NCI-H82 treated with DMSO at 0.1 percent for 48 hours (cell line): Measurements from ENCODE around the gene CHIA.
A peak's percentile ranks its signal among the peaks of the same experiment; 100 is the strongest.
"Not testable (repeated sequence)": the region's sequence is repeated elsewhere in the genome, so short reads cannot be mapped to it uniquely, and the experiment has no call there.

ENCODE experiments used
- DNase-seq: peaks from one replicate; lab custom pipeline; 2025; ENCODE audit not compliant: unreplicated experiment; lab: John Stamatoyannopoulos, UW

CHIA gene

DNA sequence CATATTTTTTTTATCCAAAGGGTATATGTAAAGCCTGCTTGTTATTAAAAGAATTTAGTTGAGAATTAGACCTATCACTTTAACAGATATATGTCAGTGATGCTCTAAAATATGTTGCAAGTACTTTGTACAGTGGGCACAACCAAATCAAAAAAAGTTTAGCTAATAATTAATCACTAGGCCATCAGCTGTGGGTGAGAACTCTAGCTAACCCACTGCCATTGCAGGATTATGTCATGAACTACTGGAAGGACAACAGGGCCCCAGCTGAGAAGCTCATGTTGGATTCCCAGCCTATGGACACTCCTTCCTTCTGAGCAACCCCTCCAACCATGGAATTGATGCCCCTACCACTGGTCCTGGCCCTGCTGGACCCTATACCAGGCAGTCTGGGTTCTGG, 6.8 kb upstream of the CHIA start:
- no peak for DNase-seq

DNA sequence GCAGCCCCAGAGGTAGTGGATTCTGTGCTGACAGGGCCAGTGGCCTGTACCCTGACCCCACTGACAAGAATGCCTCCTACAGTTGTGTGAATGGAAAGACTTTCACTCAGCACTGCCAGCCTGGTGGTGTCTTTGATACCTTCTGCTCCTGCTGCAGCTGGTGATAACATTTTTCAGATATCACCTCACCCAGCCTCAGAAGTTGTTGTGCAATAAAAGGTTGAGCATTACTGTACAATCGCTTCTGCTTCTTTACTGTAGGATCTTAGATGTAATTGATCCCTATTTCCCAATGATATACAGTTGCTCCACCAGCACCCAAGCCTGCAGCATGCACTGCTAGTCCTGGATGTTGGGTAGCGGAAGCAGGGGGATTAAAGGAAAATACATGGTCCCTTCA, 4.8 kb upstream of the CHIA start:
- no peak for DNase-seq

DNA sequence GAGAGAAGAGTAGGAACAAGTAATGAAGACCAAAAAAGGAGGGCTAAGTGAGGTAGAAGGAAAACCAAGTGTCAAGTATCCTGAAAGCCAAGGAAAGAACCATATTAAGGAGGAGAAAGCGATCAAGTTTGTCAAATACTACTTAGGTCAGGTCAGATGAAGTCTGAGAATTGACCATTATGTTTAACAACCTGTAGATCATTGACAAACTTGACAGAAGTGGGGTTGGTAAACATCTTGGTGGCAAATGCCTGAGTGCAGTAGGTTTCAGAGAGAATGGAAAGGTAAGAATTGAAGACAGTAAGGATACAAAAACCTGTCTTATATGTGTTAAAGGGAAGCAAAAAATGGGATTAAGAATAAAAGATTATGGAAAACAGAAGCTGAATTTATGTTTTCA, 3.7 kb upstream of the CHIA start:
- DNase-seq: no peak

DNA sequence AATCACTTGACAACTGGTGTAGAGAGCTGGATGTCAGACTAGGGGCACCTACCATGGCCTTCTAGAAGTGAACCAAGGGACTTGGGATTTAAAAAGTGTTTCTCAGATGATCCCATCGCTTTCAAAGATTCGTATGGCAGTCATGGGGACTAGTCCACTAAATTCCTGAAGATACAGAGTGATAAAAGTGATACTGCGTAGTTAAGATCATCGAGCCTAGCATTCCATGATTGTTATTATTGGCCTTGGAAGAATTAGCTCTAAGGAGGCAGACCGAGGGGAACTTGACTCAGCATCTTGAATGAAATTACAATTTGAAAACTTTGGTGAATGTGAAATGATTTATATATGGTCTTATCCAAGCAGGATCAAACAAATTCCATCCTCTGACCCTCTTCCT, 1.3 kb upstream of the CHIA start:
- no peak for DNase-seq

DNA sequence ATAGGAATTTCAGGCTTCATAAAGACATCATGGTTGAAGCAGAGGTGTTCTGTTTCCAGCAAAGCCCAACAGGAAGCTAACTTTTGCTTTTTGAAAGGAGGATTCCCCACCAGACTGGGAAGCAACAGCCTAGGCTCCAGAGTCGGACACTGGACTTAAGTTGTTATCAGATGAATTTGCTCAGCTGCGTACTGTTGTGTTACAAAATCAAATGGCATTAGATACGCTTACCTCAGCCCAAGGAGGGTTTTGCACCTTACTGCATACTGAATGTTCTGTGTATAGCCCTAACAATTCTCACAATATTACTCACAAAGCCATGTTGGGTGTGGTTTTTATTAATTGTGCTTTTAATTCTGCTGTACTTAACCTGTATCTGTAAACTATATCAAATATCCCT, 547 bp upstream of the CHIA start:
- no peak for DNase-seq

DNA sequence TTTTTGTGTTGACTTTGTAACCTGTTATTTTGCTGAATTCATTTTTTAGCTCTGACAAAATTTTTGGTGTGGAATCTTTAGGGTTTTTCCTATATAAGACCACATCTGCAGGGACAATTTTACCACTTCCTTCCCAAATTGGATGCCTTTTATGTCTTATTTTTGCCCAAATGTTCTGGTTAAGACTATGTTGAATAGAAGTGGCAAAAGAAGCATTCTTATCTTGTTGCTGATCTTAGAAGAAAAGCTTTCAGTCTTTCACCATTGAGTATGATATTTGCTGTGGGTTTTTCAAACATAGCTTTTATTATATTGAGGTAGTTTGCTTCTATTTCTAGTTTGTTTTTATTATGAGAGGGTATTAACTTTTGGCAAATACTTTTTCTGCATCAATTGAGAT, 3.7 kb downstream of the CHIA start:
- DNase-seq: no peak

DNA sequence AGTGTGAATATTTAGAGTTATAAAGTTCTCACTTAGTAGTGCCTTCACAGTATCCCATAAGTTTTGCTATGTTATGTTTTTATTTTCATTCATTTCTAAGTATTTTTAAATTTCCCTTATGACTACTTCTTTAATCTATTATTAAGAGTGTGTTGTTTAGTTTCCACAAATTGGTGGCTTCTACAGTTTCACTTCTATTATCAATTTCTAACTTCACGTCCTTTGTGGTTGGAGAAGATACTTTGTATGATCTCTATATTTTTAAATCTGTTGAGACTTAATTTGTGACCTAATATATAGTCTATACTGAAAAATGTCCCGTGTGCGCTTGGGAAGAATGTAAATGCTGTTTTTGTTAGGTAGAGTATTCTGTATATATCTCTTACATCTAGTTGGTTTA, 11.7 kb downstream of the CHIA start:
- no peak for DNase-seq

DNA sequence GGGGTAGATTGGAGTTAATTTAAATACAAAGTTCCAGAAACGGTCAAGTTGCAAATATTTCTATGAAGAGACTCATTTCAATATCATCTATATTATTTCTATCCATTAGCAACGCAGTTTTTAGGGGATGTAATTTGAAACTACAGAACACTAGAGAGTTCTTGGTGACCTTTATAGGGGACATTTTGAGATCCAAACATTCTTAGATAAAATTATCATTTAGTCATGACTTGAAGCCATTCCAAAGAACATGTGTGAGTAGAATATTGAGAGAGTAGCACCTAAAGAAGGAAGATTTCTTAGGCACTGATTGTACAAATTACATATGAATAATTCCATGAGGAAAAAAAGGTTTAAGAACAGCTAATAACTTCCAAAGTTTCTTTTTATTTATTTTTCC, 19.0 kb downstream of the CHIA start:
- DNase-seq: no peak

DNA sequence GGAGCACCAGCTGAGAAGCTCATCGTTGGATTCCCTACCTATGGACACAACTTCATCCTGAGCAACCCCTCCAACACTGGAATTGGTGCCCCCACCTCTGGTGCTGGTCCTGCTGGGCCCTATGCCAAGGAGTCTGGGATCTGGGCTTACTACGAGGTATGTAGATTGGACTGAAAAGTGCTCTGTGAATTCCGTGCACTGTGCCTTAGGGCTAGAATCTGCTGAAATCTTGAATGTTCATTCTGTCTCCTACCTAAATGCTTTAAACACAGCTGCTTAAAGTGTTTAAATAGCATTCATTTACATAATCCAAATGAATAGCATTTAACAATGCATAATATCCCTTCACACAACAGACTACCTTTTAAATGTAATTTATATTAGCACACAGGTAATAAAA, 27.9 kb downstream of the CHIA start:
- no peak for DNase-seq

DNA sequence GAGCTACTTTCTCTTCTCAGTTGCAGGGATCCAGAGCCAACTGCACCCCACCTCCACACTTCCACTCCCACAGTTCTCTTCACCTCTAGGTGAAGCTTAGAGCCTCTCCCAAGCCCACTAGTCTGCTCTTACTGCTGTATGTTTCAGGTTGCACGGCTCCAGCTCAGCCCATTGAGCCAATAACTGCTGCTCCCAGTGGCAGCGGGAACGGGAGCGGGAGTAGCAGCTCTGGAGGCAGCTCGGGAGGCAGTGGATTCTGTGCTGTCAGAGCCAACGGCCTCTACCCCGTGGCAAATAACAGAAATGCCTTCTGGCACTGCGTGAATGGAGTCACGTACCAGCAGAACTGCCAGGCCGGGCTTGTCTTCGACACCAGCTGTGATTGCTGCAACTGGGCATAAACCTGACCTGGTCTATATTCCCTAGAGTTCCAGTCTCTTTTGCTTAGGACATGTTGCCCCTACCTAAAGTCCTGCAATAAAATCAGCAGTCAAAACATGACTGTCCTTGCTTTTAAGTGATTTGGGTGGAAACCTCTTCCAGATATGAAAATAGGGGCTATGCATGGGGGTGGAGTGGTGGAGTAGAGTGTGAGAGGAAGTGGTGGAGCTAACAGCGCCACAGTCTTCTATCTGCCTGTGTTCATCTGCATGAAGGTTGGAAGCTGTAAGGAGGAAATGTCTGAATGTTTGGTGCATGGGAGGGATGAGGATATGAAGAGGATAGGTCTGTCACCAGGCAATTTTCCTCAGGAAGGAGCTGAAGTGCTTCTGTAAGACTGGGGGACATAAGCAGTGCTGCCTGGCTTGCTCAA, 29.6 kb downstream of the CHIA start:
- DNase-seq: no peak

DNA sequence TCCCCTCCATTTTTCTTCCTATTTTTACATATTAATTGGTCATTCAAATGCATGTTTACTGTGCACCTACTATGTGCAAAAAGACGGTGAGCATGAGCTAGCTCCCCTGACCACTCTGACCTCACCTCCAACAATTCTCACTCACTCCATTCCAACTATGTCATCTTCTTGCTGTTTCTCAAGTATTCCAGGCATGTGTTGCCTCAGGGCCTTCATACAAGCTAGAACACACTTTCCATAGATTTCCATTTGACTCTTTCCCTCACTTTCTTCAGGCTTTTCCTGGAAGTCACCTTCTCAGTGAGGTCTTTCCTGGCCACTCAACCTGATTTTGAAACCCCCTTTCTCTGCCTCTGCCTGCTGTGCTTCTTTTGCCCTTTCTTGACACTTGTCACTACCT, 32.6 kb downstream of the CHIA start:
- DNase-seq: no peak

DNA sequence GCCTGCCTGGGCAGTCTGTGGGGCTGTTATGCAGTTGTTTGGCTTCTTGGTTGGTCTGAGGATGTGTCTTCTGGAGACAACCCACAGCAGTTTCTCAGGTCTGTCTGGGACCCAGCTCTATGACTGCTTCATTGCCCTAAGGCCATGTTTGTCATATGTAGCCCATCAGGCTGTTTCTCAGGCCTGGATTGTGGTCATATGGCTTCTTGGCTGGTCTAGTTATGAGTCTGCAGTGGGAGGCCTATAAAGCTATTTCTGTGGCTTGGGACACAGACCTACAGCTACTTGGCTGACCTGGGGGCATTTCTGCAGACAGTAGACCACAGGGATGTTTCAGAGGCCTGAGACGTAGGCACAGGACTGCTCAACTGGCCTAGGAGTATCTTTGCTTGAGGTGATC, 41.5 kb downstream of the CHIA start:
- DNase-seq: no peak

DNA sequence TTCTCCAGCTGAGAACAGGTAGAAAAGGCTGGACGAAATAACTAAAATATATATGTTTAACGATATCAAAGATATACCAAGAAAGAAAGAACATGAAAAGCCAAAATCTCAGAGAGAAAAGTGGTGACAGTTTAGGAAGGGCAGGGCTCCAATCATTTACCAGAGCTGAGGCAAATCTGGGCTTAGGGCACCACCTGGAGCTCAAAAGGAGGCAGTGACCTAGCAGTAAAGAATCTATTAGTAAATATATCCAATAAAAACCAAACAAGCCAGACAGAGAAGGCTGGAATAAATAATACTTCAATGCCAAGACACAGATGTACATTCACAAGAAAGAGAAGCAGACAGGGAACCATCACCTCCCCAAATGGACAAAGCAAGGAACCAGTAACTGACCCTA, 43.5 kb downstream of the CHIA start:
- peak; percentile 9 for DNase-seq

DNA sequence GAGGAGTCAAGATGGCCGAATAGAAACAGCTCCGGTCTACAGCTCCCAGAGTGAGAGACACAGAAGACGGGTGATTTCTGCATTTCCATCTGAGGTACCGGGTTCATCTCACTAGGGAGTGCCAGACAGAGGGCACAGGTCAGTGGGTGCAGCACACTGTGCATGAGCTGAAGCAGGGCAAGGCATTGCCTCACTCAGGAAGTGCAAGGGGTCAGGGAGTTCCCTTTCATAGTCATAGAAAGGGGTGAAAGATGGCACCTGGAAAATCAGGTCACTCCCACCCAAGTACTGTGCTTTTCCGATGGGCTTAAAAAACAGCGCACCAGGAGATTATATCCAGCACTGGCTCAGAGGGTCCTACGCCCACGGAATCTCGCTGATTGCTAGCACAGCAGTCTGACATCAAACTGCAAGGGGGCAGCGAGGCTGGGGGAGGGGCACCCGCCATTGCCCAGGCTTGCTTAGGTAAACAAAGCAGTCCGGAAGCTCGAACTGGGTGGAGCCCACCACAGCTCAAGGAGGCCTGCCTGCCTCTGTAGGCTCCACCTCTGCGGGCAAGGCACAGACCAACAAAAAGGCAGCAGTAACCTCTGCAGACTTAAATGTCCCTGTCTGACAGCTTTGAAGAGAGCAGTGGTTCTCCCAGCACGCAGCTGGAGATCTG, 44.7 kb downstream of the CHIA start:
- DNase-seq: not testable (repeated sequence)

DNA sequence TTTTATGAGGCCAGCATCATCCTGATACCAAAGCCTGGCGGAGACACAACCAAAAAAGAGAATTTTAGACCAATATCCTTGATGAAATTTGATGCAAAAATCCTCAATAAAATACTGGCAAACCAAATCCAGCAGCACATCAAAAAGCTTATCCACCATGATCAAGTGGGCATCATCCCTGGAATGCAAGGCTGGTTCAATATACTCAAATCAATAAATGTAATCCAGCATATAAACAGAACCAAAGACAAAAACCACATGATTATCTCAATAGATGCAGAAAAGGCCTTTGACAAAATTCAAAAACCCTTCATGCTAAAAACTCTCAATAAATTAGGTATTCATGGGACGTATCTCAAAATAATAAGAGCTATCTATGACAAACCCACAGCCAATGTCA, 48.2 kb downstream of the CHIA start:
- not testable (repeated sequence) for DNase-seq

DNA sequence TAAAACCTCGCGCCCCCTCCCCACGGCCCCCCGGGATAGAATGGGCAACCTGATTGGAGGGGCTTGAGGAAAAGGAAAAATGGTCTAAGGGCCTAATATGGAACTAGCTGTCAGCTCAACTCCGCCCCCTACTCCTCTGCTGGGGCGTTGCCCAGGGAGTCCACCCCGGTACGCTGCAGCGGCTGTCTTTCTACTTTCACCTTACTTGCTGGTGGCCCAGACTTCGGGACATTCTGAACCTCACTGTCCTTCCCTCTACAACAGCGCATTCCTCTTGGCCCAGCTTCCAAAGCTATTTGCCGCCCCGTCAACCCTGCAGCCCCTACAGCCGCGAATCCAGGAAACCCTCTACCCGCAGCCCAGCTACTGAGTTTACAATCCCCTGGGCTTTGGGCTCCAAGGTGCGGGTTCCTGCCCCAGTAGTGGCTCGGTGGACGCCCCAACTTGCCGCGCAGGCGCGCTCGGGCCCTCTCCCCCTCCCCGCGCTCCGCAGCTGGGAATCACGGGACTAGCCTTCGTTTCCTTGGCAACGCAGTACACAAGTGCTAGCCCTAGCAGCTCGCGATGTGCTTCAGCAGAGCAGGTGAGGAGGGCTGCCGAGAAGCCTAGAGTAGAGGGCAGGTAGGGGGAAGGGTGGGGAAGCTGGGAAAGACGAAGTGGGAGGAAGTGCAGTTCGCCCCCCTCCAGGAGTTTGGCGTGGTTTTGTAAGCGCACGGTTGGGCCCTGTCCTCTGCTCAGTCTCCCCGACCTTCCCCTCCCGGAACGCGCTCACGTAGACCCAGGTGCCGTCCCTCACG, 55.6 kb downstream of the CHIA start:
- peak; percentile 59 for DNase-seq

DNA sequence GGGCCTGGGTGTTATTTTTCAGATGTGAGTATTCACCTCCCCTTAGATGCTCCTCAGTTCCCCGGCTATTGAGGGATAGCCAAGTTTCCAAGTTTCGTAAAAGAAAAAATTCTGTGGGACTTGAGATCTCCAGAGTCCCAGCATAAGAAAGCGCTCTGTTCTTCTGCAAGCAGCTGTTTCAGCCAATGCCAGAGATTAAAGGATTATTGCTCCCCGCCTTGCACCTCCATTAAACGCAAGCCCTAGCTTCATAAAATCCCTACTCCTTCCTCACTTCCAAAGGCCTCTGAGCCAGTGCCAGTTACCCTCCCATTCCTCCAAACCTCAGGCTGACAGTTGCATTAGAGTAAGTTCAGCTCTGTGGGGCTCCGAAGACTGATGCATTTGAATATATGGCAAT, 56.4 kb downstream of the CHIA start:
- peak; percentile 82 for DNase-seq

DNA sequence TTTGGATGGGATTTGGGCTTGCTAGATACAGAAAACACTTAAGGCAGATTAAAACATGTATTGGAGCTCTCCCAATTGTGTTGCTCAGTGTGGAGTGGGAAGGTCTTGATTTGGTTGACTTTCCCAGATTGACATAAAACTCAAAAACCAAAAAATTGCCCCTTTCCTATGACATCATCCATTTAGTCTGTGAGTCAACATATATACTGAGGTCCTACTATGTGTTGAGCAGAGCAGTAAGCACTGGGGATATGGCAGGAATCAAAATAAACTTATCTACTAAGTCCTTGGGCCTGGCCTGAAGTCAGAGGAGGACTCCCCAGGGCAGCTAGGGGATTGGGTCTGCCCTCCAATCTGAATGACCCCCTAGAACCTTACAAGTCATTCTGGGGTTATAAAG, 61.0 kb downstream of the CHIA start:
- DNase-seq: no peak

DNA sequence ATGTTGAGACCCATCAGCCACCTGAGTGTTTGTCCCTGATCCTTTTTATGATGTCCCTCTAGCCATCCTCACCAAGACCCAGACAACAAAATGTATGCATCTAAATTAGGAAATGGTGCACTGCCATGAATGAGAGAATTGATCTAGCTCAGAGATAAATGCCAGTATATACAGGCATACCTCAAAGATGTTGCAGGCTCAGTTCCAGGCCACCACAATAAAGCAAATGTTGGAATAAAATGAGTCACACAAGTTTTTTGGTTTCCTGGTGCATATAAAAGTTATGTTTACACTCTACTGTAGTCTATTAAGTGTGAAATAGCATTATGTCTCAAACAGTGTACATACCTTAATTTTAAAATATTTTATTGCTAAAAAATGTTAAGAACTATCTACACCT, 63.9 kb downstream of the CHIA start:
- no peak for DNase-seq

DNA sequence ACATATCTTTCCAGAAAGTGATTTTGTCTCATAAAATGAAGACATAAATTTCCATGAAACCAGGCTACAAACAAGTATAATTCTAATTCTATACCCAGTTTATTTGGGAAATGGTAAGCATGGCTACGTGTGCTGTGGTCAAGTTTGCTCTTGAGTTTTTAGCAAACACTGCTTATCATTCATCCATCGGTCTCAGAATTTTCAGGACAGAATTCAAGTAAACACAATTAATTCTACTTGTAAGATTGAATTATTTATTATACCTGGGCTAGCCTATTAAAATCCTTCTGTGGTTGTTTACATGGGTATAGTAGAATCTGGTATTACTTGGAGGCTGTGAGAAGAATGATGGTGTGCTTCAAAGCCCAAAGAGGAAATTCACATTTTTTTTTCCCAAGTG, 68.3 kb downstream of the CHIA start:
- DNase-seq: no peak

DNA sequence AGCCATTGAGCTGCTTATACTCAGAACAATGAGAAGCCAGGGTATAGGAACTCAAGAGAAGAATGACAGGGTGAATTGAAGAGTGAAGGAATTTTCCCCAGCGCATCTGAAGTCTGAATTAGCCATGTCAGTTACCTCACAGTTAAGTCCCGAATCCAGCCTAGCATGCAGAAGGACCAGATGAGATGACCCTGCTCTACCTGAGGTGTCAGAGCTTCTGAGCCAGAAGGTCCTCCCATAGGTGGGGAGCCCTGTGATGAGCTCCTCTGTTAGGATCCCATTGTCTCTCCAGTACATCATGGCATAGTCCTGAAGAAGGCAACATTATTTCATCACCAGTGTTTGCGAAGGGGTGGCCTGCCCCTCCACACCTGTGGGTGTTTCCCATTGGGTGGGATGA, 68.7 kb downstream of the CHIA start:
- no peak for DNase-seq

DNA sequence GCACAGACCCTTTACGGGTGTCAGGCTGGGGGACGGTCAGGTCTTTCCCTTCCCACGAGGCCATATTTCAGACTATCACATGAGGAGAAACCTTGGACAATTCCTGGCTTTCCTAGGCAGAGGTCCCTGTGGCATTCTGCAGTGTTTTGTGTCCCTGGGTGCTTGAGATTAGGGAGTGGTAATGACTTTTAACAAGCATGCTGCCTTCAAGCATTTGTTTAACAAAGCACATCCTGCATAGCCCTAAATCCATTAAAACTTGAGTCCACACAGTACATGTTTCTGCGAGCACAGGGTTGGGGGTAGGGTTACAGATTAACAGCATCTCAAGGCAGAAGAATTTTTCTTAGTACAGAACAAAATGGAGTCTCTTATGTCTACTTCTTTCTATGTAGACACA, 69.6 kb downstream of the CHIA start:
- DNase-seq: not testable (repeated sequence)
